Measurements from ENCODE around the gene SEMA3E.

Gene SEMA3E

DNA sequence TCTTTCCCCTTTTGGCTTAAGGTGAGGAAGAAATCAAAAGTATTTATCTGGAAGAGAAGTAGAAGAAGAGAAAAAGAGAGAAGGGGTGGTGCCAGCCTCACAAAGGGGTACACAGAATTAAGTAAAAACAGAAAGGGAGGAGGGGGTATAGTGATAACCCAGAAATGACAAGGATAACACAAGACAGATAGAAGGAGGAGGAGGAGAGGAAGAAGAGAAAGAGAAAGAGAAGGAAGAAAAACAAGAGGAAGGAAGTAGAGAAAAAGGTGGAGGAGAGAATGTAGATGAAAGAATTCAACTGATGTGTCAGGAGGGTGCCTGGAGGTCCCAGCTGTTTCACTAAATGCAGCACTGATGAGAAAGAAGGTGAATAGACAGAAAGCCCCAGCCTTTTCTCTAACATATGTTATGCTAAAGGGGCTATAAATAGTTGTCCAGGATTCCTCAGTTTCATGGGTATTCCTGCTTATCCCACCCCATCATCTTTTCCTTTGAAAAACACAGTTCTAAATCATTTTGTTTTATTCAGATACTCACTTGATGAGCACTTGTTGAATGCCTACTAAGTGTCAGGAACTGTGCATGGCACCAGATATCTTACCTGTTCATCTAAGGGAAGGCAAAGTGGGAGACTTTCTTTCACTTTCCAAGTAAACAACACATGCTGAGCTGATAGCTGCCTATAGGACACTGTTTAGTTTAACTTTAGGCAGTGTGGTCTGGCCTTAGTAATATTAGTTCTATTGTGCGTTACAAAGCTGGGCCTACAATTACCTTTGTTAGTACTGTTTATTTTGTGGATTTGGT lies 8.0 kb downstream of the SEMA3E start:
- no peak for DNase-seq (ENCODE audit: low read depth, low spot score)

GRCh38 chr7:83640240-83640639 lies 8.7 kb downstream of the SEMA3E start:
- DNase-seq (ENCODE audit: low read depth, low spot score) = no peak

- DNase-seq (ENCODE audit: low read depth, low spot score) = no peak
These were observed 15.4 kb downstream of the SEMA3E start for GRCh38 chr7:83633516-83633915.

- no peak for DNase-seq (ENCODE audit: low read depth, low spot score)
These were observed 19.6 kb downstream of the SEMA3E start for GRCh38 chr7:83629117-83629880.

DNA sequence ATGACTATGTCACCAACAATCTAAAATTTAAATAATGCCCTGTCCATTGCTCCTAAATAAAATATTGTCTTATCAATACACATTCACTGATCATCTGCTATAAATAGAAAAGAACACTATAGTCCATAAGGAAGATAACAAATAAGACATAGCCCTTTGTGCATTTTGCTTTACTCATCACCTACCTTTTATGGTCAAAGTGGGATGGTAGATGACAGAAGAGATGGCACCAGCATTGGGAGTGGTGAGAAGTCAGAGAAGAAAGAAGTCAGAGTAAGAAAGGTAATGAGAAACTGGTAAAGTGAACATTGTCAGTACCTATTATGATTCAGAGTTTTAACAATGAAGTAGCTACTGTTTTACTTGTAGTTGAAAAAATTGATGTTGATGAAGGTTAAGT lies 31.1 kb downstream of the SEMA3E start:
- DNase-seq (ENCODE audit: low read depth, low spot score) = no peak

DNA sequence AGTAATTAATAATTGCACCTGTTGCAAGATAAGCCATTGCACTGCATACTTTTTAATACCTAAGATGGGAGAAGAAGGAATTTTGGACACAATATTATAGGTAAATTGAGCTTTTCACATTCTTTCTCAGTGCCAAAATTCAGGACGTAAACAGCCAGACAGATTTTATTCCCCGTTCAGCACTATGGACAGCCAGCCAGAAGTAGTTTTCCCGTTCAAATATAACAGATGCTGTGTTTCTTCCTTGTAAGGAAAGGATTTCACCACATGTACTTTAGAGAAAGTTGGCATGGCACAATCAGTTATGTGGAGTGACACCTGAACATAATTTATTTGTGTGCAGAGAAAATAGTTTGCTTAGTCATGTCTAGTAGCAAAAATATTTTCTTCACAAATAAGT lies 34.8 kb downstream of the SEMA3E start:
- no peak for DNase-seq (ENCODE audit: low read depth, low spot score)

DNA sequence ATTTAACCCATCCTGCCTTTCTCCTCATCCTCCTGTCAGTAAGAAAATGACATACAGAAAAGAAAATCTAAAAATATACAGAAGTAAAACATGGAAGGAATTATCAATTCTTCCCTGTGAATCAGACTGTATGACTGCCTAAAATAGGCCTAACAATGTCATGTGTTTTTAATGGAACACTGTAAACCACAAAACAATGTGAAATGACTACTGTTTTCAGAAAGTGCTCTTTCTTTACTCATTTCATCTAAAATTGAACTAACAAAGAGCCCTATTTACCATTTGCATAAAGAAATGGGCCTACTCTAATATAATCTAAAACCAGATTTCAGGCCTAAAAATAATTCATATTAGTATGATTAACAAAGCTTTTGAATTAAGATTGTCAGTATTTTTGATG lies 35.7 kb downstream of the SEMA3E start:
- no peak for DNase-seq (ENCODE audit: low read depth, low spot score)

DNA sequence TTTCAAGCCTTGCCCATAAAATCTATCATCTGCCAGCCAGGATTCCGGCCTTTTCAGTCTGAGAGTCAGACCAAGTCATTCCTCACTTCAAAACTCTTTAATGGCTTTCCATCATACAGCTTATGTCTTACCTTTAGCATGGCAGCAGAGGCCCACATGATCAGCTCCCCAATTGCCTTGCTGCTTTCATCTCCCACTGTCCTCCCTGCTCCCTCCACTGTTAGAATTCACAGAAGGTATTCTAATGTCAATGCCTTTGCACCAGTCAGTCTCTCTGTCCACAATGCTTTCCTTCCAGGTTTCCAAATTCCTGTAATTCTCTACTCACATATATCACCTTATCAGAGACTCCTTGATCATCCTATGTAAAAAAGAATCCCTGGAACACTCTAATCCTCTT lies 37.2 kb downstream of the SEMA3E start:
- DNase-seq (ENCODE audit: low read depth, low spot score) = no peak

DNA sequence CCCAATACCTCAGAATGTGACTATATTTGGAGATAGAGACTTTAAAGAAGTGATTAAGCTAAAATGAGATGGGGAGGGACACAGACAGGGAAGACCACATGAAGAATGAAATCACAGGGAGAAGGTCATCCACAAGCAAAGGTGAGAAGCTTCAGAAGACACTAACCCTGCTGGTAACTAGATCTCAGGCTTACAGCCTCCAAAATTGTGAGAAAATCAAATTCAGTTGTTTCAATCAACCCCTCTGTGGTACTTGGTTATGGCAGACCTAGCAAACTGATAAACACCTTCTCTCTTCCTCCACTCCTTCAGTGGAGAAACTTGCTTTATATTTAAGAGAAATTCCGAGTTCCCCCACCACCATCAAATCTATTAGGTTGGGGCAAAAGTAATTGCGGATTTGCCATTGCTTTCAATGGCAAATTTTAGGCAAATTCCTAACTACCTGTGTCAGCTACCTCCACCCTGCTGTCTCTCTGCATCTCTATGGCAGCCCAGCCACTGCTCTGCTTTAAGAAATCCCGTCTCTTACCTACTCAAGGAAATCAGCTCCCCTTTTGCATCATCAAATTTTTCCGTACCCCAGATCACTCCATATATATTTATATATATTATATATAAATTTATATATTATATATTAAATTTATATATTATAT lies 38.2 kb downstream of the SEMA3E start:
- DNase-seq (ENCODE audit: low read depth, low spot score) = no peak

- no peak for DNase-seq (ENCODE audit: low read depth, low spot score)
These were observed 40.2 kb downstream of the SEMA3E start for GRCh38 chr7:83608716-83609115.

GRCh38 chr7:83603649-83604048 lies 45.3 kb downstream of the SEMA3E start:
- no peak for DNase-seq (ENCODE audit: low read depth, low spot score)

- DNase-seq (ENCODE audit: low read depth, low spot score) = no peak
These were observed 49.8 kb downstream of the SEMA3E start for GRCh38 chr7:83599131-83599530.

- no peak for DNase-seq (ENCODE audit: low read depth, low spot score)
These were observed 54.9 kb downstream of the SEMA3E start for GRCh38 chr7:83593921-83594475.

DNA sequence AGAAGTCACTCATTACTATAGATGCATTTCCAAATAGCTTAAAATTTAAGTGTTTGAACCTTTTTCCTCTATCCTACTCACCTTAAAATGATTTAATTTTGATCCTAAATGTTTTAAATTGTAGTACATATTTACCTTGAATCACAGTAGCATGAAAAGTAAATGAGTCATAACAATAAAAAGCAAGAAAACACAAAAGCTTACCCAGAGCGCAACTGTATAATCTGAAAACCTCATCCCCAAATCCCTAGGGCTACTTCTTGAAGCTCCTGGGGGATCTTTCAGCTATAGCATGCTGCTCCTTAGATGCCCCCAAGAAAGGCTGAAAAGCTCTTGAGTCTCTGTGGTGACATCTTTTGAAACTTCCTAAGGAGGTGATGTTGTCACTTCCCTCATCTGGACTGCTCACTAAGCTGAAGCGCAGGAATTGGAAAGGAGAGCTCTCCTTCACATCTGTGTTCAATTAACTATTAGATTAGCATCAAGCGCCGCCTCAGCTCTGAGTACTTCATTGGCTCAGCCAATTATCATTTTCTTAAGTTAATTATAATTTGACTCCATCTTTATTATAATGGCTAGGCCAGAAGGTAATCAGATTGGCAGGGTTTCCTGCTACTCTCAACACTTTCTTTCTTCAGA lies 60.2 kb downstream of the SEMA3E start:
- no peak for DNase-seq (ENCODE audit: low read depth, low spot score)

GRCh38 chr7:83586281-83586680 lies 62.7 kb downstream of the SEMA3E start:
- DNase-seq (ENCODE audit: low read depth, low spot score) = no peak

DNA sequence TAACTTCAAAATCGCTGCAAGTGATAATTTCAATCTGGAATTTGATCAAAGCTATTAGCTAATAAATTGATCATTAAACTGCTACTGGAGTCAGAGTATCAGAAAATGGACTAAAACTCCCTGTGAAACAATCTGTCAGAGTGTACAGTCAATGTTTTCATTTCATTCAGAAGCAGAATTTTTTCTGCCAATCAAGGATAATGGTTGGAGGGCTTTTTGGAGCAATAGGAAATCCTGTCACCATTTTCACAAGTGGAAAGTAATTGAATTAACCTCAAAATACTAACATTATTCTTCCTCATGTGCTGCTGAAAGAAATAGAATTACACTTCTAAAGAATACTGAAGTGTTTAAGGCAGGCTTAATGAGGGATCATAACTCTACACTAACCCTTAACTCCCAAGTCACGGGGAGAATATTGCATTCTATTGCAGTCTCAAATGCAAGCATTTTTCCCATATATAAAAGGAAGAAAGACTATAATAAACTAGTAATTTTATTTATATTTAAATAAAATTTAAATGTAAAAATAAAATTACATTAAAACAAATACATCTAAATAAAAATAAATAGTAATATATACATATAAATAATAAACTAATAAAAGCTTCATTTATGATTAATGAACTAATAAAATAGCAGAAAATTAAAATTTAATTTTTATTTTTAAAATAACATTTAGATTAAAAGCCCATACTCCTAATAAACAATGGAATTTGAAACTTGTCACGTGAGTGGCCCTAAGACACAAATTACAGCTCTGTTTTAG lies 67.1 kb downstream of the SEMA3E start:
- no peak for DNase-seq (ENCODE audit: low read depth, low spot score)

- DNase-seq (ENCODE audit: low read depth, low spot score) = no peak
These were observed 69.2 kb downstream of the SEMA3E start for GRCh38 chr7:83579740-83580139.

DNA sequence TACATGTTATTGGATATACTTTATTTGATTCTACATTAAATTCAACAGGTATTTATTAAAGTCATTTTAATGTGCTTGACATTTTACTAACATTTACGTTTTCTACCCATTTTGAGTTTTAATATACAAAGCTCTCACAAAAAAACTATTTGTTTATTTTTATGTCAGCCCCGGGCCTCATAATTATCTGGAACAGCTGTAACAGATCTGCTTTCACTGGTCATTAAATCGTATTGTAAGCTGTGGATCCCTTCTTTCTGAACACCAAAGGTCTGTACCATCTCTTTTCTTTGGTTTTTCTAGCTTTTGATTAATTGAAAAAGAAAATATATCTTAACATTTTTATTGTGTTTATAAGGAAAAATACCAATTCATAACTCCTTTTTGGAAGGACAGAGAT lies 73.5 kb downstream of the SEMA3E start:
- no peak for DNase-seq (ENCODE audit: low read depth, low spot score)

GRCh38 chr7:83574616-83575015 lies 74.3 kb downstream of the SEMA3E start:
- DNase-seq (ENCODE audit: low read depth, low spot score) = no peak

DNA sequence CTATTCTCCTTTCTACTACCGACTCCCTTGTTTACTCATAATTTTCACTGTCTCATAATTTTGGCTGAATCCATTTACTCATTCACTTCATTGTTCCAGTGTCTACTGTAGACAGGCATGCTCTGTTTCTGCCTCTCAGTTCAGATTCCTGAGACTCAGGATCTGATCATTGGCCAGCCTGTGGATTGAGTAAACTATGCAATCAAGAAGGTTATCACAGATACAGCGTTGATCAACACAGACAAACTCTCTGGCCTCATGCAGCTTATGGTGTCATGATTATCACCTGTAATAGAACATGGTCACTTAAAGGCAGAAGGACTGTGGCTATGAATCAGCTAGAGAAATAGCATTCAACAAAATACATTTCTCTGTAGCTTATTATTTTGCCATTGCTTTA lies 86.0 kb downstream of the SEMA3E start:
- no peak for DNase-seq (ENCODE audit: low read depth, low spot score)

DNA sequence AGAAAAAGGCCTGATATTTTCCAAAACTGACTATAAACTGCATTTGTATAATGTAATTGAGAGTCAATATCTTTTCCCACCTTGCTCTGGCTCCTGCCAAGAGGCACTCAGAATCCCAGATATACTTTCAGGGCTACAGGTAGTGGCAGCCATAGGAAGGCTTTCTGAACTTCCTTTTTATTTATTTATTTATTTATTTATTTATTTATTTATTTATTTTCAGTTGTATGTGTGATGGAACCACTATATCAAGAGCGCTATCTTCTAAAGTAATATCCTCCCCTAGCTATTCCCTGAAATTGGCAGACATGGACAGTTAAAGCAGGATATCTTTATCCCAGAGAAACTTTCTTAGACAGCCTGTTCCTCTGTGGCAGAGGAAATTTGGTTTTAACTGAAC lies 86.7 kb downstream of the SEMA3E start:
- DNase-seq (ENCODE audit: low read depth, low spot score) = no peak
